ENCODE results near the gene GIMAP6.
"Not testable (repeated sequence)": the region's sequence is repeated elsewhere in the genome, so short reads cannot be mapped to it uniquely, and the experiment has no call there.

GIMAP6 gene

GRCh38 chr7:150631866-150632864 is at the start of gene GIMAP6:
Gene GIMAP6 (minus strand): TSS chr7:150632385. CDS start chr7:150630142, 2,243 bp downstream.
- DNase-seq = peak; percentile 55

GRCh38 chr7:150680364-150680763 is 48.2 kb upstream of the GIMAP6 start:
- DNase-seq = not testable (repeated sequence)

GRCh38 chr7:150678601-150679000 is 46.4 kb upstream of the GIMAP6 start:
- peak; percentile 43 for DNase-seq

DNA sequence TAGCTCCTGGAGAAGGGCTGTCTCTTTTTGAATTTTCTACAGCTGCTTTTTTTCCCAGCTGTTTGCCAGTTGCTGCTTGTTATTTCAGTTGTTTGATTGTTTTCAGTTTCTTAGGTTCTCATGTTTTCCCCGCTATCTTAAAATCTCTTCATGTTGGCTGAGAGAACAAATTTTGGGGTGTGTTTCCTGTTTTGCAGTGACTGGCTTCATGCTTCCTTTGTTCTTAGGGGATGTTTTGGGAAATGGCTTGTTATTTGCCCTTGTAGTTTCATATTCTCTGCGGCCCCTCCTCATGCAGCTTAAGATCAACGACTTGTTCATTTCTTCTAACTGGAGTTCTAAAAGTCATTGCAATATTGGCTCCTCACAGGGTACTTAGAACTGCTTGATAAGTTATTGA is 44.7 kb upstream of the GIMAP6 start:
- peak; percentile 79 for DNase-seq

DNA sequence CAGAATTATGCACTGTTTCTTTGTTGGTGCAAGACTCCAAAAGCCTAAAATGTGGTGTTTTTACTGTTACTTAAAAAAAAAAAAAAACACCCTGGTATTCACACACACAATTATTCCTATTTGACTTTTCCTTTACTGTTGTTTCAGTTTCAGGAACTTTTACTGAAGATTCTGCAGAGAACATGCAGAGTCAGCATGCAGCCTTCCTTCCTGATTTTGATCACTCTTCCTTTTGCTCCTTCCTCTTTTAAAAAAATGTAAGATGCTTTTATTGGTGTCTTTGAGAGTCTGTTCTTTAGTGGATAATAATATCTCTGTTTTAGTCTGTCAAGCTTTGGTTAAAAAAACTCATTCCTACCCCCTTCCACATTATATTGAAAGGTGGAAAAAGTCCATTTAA is 44.1 kb upstream of the GIMAP6 start:
- DNase-seq = peak; percentile 23

DNA sequence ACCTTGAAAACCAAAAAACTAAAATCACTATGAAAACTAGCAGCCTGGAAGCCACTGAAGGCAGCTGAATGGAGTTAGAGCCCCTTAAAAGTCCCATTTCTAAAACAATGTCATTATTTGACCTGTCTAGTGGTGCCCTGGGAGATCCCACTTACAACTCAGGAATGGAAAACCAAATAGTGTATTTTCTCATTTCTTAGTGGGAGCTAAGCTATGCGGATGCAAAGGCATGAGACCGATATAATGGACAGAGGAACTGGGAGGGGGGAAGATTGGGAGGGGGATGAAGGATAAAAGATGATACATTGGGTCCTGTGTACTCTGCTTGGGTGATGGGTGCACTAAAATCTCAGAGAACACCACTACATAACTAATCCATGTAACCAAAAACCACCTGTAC is 43.5 kb upstream of the GIMAP6 start:
- DNase-seq = no peak

DNA sequence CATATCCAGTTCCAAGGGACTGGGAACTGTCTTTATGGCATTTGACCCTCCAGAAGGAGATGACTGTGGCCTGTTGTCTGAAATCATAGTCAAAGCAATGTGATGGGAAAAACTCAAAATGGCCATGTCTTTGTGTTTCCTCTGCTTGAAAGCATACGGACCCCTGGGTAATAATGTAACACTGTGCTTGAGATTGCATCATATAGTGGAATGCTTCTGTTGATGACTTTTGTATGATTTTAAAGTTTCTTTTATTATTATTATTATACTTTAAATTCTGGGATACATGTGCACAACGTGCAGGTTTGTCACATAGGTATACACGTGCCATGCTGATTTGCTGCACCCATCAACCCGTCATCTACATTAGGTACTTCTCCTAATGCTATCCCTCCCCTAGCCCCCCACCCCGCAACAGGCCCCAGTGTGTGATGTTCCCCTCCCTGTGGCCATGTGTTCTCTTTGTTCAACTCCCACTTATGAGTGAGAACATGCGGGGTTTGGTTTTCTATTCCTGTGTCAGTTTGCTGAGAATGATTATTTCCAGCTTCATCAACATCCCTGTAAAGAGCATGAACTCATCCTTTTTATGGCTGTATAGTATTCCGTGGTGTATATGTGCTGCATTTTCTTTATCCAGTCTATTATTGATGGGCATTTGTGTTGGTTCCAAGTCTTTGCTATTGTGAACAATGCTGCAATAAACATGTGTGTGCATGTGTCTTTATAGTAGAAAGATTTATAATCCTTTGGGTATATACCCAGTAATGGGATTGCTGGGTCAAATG is 39.8 kb upstream of the GIMAP6 start:
- DNase-seq = not testable (repeated sequence)

DNA sequence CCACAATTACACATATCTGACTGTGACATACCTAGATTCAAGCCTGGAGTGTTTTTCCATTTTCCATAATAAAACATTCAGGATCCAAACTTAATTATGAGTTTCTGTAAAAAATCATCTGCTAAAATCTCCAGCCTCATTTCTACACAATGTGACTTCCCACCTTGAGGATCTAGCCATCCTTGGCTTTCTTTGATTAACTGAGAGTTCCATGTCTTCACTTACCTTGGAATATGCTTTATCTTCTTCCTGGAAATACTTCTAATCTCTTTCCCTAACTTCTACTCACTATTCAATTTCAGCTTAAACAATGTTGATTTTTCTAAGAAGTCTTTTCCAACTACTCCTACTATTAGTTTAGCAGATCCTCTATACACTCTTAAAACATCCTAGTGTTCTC is 36.8 kb upstream of the GIMAP6 start:
- DNase-seq = no peak

GRCh38 chr7:150668472-150668911 is 36.3 kb upstream of the GIMAP6 start:
- peak; percentile 85 for DNase-seq

DNA sequence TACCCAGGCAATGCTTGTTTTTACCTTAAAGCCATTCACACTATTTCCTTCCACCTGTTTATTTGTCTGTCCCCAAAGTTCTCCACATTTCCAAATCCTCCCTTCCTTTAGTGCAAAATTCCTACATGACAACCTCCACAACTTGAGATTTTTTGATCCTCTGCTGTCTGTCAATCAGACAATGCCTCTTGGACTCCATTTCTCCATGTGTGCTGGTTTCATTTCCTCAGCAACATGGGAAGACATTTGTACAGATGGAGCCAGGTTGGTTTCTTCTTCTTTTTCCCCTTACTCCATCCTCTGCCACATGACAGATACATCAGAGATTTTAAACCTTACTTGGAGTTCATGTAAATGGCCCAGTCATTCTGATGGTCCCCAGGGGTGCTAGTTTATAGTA is 34.2 kb upstream of the GIMAP6 start:
- DNase-seq = no peak

DNA sequence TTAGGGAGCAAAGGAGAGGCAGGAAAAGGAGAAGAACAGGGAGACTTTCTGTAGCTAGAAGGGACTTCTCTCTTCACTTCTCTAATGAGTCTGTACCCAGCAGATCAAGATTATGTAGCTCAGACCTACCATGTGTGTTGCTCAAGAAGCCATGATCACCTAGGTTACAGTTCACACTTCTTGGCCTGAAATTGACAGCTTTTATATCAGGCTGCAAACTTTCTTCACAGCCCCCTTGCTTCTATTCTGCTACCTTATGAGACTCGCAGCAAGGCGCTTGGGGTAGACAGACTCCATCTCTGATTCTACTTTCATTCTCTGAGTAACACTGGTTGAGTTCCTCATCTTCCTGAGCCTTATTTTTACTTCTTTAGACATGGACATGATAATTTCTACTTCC is 33.7 kb upstream of the GIMAP6 start:
- peak; percentile 63 for DNase-seq

GRCh38 chr7:150665089-150665748 is 33.0 kb upstream of the GIMAP6 start:
- no peak for DNase-seq

- peak; percentile 65 for DNase-seq
These were observed 31.8 kb upstream of the GIMAP6 start for GRCh38 chr7:150663802-150664494.

- not testable (repeated sequence) for DNase-seq
These were observed 30.6 kb upstream of the GIMAP6 start for GRCh38 chr7:150662821-150663220.

GRCh38 chr7:150660939-150661613 is 28.9 kb upstream of the GIMAP6 start:
- no peak for DNase-seq

GRCh38 chr7:150657526-150657925 is 25.3 kb upstream of the GIMAP6 start:
- DNase-seq = no peak

DNA sequence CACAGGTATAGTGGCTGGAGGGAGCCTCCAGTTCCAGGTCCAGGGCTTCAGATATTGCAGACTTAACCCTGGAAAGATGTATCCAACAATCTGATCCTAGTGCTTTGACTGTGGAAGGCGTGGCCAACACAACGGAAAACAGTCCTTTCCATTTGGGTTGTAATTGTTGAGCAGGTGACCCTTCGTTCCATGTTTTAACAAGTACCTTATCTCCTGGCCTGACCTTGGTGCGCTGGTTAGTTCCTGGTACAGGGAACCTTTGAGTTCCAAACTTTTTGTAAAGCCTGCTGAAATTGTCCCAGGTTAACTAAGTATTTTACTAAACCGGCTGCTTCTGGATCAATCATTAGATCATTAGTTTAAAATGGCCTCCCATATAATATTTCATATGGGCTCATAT is 23.9 kb upstream of the GIMAP6 start:
- DNase-seq = no peak

GRCh38 chr7:150654692-150655091 is 22.5 kb upstream of the GIMAP6 start:
- DNase-seq = no peak

DNA sequence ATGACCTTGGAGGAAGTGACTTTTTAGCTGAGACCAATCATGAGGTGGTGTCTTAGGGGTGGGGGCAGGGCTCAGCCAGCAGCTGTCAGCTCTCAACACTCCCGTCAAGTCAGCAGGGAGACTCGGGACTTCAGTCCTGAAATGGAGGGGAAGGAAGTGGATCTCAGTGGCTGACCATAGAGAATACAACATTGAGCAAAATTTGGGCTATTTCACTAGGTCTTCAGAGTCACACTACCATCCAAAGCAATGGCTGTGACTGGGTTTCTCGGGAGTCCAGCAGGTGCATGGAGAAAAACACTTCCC is 16.8 kb upstream of the GIMAP6 start:
- DNase-seq = no peak

GRCh38 chr7:150648353-150649079 is 16.3 kb upstream of the GIMAP6 start:
- DNase-seq = peak; percentile 62

Data from CD4-positive, alpha-beta T cell treated with Interleukin-12 subunit alpha and Interleukin-12 subunit beta, for 1 hour (primary cell).